Pancreas (tissue), 10 donors: ENCODE measurements around the gene TMEM169. TPM values are rescaled to one million over a fixed set of nuclear protein-coding genes. Genes with fewer than 3 reads are reported as not detected.

Experiments
- ATAC-seq, 4 donors: fragments of 200-7000 bp; cut with Tn5 transposase; one replicate each; pipeline versions ENCODE4 v1.8.0 to v1.9.1; 2020; ENCODE audit warnings: mild to moderate bottlenecking in 4 of 4, moderate library complexity in 4 of 4
- DNase-seq, 6 donors: peaks; one replicate each; pipeline ENCODE4 v3.0.0-alpha.2; 2020
- FAIRE-seq: peaks from 2 replicates; lab custom pipeline; 2012; peaks lifted over from hg19 to GRCh38; lab: Jason Lieb, UNC
- H3K27ac ChIP-seq, 4 donors: fragments of 200-600 bp; sonication (generic); 1 replicate in 3 of 4; 2 replicates in 1 of 4; pipeline versions ENCODE4 v1.5.0 to v1.8.0; 2020
- H3K27me3 ChIP-seq, 4 donors: fragments of 200-600 bp; one replicate each; pipeline ENCODE4 v1.8.0; 2021
- H3K36me3 ChIP-seq, 3 donors: fragments of 200-600 bp; sonication (generic) in 1 of 3; one replicate each; pipeline versions ENCODE4 v1.5.0 to v1.8.0; 2020 to 2021
- H3K4me1 ChIP-seq, 3 donors: fragments of 200-600 bp; one replicate each; pipeline ENCODE4 v1.8.0; 2021
- H3K4me3 ChIP-seq, 4 donors: fragments of 200-600 bp; sonication (generic) in 2 of 4; one replicate each; pipeline versions ENCODE4 v1.5.0 to v1.8.0; 2020 to 2021
- H3K9me3 ChIP-seq, 4 donors: fragments of 200-600 bp; one replicate each; pipeline ENCODE4 v1.8.0; 2021
- WGBS, 2 donors: extraction: QIAGEN DNeasy Blood & Tissue Kit; methylation state at CpG; one replicate each; pipeline ENCODE4 v1.1.7; 2013; 5-methylcytosine and 5-hydroxymethylcytosine counted together
- intact Hi-C, 3 donors: fragments of 100-400 bp; cut with DNase I; formaldehyde crosslinking; loops; one replicate each; pipeline versions ENCODE4 v1.11.1 to v1.14.2; 2022
- polyA plus RNA-seq, 2 donors: library from polyadenylated mRNA; stranded (reverse); fragments of 200-250 nt; gene quantifications; one replicate each; pipeline ENCODE4 v1.2.3, GENCODE V29; 2013
- total RNA-seq, 6 donors: library from RNA; stranded (reverse); fragmentation: NEBNext Ultra II Directional in 4 of 6; extraction: Animal tissue kit (Norgen Biotek cat#: 25700) in 4 of 6; gene quantifications; one replicate each; pipeline versions ENCODE4 v1.2.1 to v1.2.4, GENCODE V29; 2021 to 2023
- TF ChIP-seq, protein P1 (sequence below), 4 donors: fragments of 200-600 bp; sonication (generic) in 3 of 4; IDR thresholded peaks; one replicate each; pipeline versions ENCODE4 v1.5.0 to v1.8.0; 2021; ENCODE audit warnings: antibody characterized with exemption in 4 of 4
- donor health status: healthy with polysubstance abuse.
- donor health status: DM: no; HTN: no; CAD: no; lungs with moderate emphysema.
- donor health status: DM: no; HTN: no; CAD: no.
- donor health status: control.
- donor health status: control.
- donor health status: Bipolar disorder and iron deficiency.
- donor health status: DM: yes; HTN: yes; CAD: no.
- donor health status: DM: no; HTN: no; CAD: no.
- donor health status: DM: no; HTN: no; CAD: no.
- donor health status: DM: yes; HTN: yes; CAD: no.

TMEM169 gene
- total and polyA plus RNA-seq, 8 donors: 0.15 to 0.55 (median 0.44) TPM

GRCh38 chr2:216119146-216119545 is 37.4 kb downstream of the TMEM169 start:
- no peak for ATAC-seq
- FAIRE-seq: no peak
- TF ChIP-seq, protein P1, sequence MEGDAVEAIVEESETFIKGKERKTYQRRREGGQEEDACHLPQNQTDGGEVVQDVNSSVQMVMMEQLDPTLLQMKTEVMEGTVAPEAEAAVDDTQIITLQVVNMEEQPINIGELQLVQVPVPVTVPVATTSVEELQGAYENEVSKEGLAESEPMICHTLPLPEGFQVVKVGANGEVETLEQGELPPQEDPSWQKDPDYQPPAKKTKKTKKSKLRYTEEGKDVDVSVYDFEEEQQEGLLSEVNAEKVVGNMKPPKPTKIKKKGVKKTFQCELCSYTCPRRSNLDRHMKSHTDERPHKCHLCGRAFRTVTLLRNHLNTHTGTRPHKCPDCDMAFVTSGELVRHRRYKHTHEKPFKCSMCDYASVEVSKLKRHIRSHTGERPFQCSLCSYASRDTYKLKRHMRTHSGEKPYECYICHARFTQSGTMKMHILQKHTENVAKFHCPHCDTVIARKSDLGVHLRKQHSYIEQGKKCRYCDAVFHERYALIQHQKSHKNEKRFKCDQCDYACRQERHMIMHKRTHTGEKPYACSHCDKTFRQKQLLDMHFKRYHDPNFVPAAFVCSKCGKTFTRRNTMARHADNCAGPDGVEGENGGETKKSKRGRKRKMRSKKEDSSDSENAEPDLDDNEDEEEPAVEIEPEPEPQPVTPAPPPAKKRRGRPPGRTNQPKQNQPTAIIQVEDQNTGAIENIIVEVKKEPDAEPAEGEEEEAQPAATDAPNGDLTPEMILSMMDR (IDR thresholded peaks at IDR 0.05): no peak

DNA sequence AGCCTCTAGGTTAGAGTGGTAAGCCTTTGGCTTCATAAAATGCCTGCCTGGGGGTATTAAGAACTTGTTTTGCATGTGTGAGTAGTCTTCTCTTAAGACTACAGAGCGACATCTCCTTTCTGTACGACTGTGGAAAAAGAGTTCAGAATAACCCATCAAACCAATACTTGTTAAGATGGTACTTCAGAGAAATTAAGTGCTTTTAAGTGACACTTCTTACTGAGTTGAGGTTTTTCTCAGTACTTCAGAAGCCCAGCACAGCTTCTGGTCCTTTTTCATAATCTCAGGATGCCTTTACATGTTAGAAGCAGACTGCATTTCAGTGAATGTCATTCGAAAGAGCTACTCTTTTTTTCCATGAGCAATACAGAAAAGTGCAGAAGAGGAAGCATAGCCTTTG is 38.3 kb downstream of the TMEM169 start:
- H3K27ac ChIP-seq: no peak overlapping the region
- no peak overlapping the region for H3K4me3 ChIP-seq
- WGBS, 2 donors: 89 to 92% methylated on average over 3 of the region's 3 CpGs
- DNase-seq: no peak
- FAIRE-seq: no peak
- TF ChIP-seq, protein P1 (IDR thresholded peaks at IDR 0.05): no peak
- ATAC-seq: no peak
- peaks cover 2 to 43% (median 31%) of the 10 kb centered on the region in 3 donors for H3K36me3 ChIP-seq
- intact Hi-C loops: no loop called here
- peaks cover 0 to 10% (median 6%) of the 10 kb centered on the region in 3 donors for H3K4me1 ChIP-seq
- H3K9me3 ChIP-seq: no peaks in the 10 kb centered on the region
- H3K27me3 ChIP-seq: no peaks in the 10 kb centered on the region

More at GRCh38 chr2:216119146-216119545, 37.4 kb downstream of the TMEM169 start:
- Histone ChIP-seq H3K4me3 (no peak overlapping the region), H3K27ac (no peak overlapping the region), H3K9me3 (no peaks in the 10 kb centered on the region), H3K27me3 (no peaks in the 10 kb centered on the region), H3K4me1 (peaks cover 0 to 10% (median 10%) of the 10 kb centered on the region in 3 donors), H3K36me3 (peaks cover 2 to 34% (median 26%) of the 10 kb centered on the region in 3 donors)
- WGBS, 2 donors: 70 to 72% methylated on average over 2 of the region's 2 CpGs
- intact Hi-C loops: no loop called here
- no peak for DNase-seq

- ATAC-seq (no peak), FAIRE-seq (no peak), DNase-seq (no peak)
- Histone ChIP-seq H3K9me3 (no peaks in the 10 kb centered on the region), H3K27me3 (no peaks in the 10 kb centered on the region), H3K4me1 (peaks cover 0 to 4% (median 0%) of the 10 kb centered on the region in 3 donors), H3K36me3 (peaks cover 3 to 55% (median 33%) of the 10 kb centered on the region in 3 donors), H3K27ac (no peak overlapping the region), H3K4me3 (no peak overlapping the region)
- TF ChIP-seq, protein P1 (IDR thresholded peaks at IDR 0.05): no peak
- WGBS, 2 donors: 87% methylated on average over 3 of the region's 3 CpGs
- intact Hi-C loops: no loop called here
Observed at GRCh38 chr2:216121255-216121654, 39.5 kb downstream of the TMEM169 start.

DNA sequence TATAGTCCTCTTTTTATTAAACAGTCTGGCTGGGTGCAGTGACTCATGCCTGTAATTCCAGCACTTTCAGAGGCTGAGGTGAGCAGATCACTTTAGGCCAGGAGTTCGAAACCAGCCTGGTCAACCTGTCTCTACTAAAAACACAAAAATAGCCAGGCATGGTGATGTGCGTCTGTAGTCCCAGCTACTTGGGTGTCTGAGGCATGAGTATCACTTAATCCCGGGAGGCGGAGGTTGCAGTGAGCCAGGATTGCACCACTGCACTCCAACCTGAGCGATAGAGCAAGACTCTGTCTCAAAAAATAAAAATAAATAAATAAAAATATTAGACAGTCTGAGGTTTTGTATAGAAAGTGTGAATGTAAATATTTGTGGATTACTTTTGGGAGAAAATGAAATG is 45.2 kb downstream of the TMEM169 start:
- no peaks in the 10 kb centered on the region for H3K9me3 ChIP-seq
- no peak for ATAC-seq
- peaks cover 6 to 12% (median 8%) of the 10 kb centered on the region in 3 donors for H3K4me1 ChIP-seq
- 96 to 99% methylated on average over 5 of the region's 5 CpGs for WGBS, 2 donors
- TF ChIP-seq, protein P1 (IDR thresholded peaks at IDR 0.05): no peak
- no peak for FAIRE-seq
- H3K27ac ChIP-seq: no peak overlapping the region
- no peaks in the 10 kb centered on the region for H3K27me3 ChIP-seq
- no peak for DNase-seq
- no peak overlapping the region for H3K4me3 ChIP-seq
- H3K36me3 ChIP-seq: peaks cover 2 to 62% (median 36%) of the 10 kb centered on the region in 3 donors
- intact Hi-C loops: no loop called here

DNA sequence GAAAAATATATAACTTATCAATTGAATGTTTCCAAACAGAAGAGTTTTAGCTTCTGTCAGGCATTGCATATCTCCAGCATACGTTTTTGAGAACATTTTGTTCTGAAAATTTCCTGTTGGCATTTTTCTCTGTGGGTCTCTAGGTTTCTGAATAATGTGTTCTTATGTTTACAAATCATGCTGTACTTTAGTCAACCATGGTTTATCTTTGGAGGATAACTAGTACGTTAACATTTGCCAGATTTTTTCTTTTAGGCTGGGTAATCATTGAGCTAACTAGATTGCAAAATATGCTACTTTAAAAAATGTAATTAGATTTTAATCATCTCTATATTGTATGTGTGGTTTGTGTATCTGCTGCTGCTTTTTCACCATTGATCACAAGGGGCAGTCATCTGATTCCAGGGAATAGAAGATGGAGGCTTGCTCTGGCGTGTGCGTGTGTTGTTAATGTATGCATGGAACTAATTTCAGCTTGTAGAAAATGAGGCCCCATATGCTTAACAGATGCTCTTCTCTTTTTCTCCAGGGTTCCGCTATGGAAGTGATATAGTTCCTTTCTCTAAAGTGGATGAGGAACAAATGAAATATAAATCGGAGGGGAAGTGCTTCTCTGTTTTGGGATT is 48.7 kb downstream of the TMEM169 start:
- 65 to 67% methylated on average over 6 of the region's 6 CpGs for WGBS, 2 donors
- H3K27me3 ChIP-seq: no peaks in the 10 kb centered on the region
- peaks cover 6 to 8% (median 8%) of the 10 kb centered on the region in 3 donors for H3K4me1 ChIP-seq
- no peak for FAIRE-seq
- DNase-seq: no peak
- intact Hi-C loops: no loop called here
- ATAC-seq: peak in 3 of 4 donors; percentile 20 to 82 (median 69)
- TF ChIP-seq, protein P1 (IDR thresholded peaks at IDR 0.05): no peak
- H3K27ac ChIP-seq: no peak overlapping the region
- H3K4me3 ChIP-seq: no peak overlapping the region
- no peaks in the 10 kb centered on the region for H3K9me3 ChIP-seq
- peaks cover 2 to 60% (median 38%) of the 10 kb centered on the region in 3 donors for H3K36me3 ChIP-seq
